B cell (primary cell): ENCODE data around the gene CNPY2. TPM values are rescaled to one million over a fixed set of nuclear protein-coding genes. Genes with fewer than 3 reads are reported as not detected.
A peak's percentile ranks its signal among the peaks of the same experiment; 100 is the strongest.

ENCODE experiments used
- ATAC-seq: fragments of 200-7000 bp; cut with Tn5 transposase; one replicate; pipeline ENCODE4 v1.10.0; 2021; ENCODE audit warnings: low read depth, mild to moderate bottlenecking, moderate number of reproducible peaks, moderate library complexity
- CTCF ChIA-PET: fragments of 350-600 bp; sonication (Branson Sonifier 250); formaldehyde crosslinking; loops from one replicate; lab custom pipeline; 2021; ENCODE audit warnings: antibody characterized with exemption, inconsistent platforms; lab: Charles Lee
- POLR2A ChIA-PET: fragments of 350-600 bp; sonication (Branson Sonifier 250); formaldehyde crosslinking; loops from one replicate; lab custom pipeline; 2021; ENCODE audit warnings: antibody characterized with exemption; lab: Charles Lee
- DNase-seq: peaks from one replicate; pipeline ENCODE4 v3.0.0; 2013
- H2AFZ ChIP-seq: 2 replicates; pipeline ENCODE4 v1.6.1; 2012; ENCODE audit warnings: mild to moderate bottlenecking, low read depth, low read length; ENCODE audit not compliant: insufficient read depth, poor library complexity, severe bottlenecking
- H3K27ac ChIP-seq, 2 donors: 1 replicate in 1 of 2; 2 replicates in 1 of 2; pipeline ENCODE4 v1.5.1; 2012 to 2013; ENCODE audit warnings: low read length in 2 of 2, mild to moderate bottlenecking in 2 of 2, moderate library complexity in 1 of 2
- H3K27me3 ChIP-seq, 4 experiments: fragments of 200-600 bp in 1 of 4; sonication (generic) in 1 of 4; replicated peaks in 1 of 4; 1 replicate in 2 of 4; 2 replicates in 2 of 4; pipeline versions ENCODE4 v1.6.1 to v1.7.0; 2013 to 2016; ENCODE audit warnings: low read length in 3 of 4, mild to moderate bottlenecking in 2 of 4, mixed read lengths in 1 of 4, moderate library complexity in 1 of 4; ENCODE audit not compliant: insufficient read depth in 4 of 4, control insufficient read depth in 3 of 4; ENCODE audit errors: control extremely low read depth in 1 of 4
- H3K36me3 ChIP-seq, 2 experiments: replicated peaks in 1 of 2; 1 replicate in 1 of 2; 2 replicates in 1 of 2; pipeline versions ENCODE4 v1.6.1 to v1.7.1; 2013; ENCODE audit warnings: low read length in 1 of 2; ENCODE audit not compliant: insufficient read depth in 2 of 2, control insufficient read depth in 1 of 2; ENCODE audit errors: control extremely low read depth in 1 of 2, extremely low read depth in 1 of 2
- H3K4me1 ChIP-seq, 2 donors: fragments of 200-600 bp in 1 of 2; sonication (generic) in 1 of 2; 1 replicate in 1 of 2; 2 replicates in 1 of 2; pipeline versions ENCODE4 v1.5.1 to v1.6.1; 2013 to 2017; ENCODE audit warnings: low read length in 2 of 2; ENCODE audit not compliant: control insufficient read depth in 2 of 2, insufficient read depth in 2 of 2
- H3K4me2 ChIP-seq: replicated peaks from 2 replicates; pipeline ENCODE3; 2012; ENCODE audit warnings: mild to moderate bottlenecking, low read depth, low read length; ENCODE audit not compliant: poor library complexity, severe bottlenecking
- H3K4me3 ChIP-seq, 5 experiments: fragments of 200-600 bp in 1 of 5; sonication (generic) in 1 of 5; 1 replicate in 3 of 5; 2 replicates in 2 of 5; pipeline versions ENCODE4 v1.5.1 to v1.7.0; 2011 to 2016; ENCODE audit warnings: low read length in 4 of 5, mild to moderate bottlenecking in 4 of 5, low read depth in 2 of 5, control low read depth in 1 of 5, moderate library complexity in 1 of 5; ENCODE audit not compliant: insufficient read depth in 1 of 5; ENCODE audit errors: control extremely low read depth in 1 of 5, extremely low read depth in 1 of 5
- H3K79me2 ChIP-seq: fragments of 200-600 bp; sonication (generic); one replicate; pipeline ENCODE4 v1.6.0; 2016; ENCODE audit warnings: low read length; ENCODE audit not compliant: control insufficient read depth, insufficient read depth
- H3K9ac ChIP-seq: fragments of 200-600 bp; sonication (generic); 2 replicates; pipeline ENCODE4 v1.6.1; 2017; ENCODE audit warnings: mild to moderate bottlenecking, low read length, moderate library complexity
- H3K9me3 ChIP-seq, 3 donors: one replicate each; pipeline versions ENCODE4 v1.6.1 to v1.7.1; 2013; ENCODE audit warnings: low read length in 2 of 3; ENCODE audit not compliant: control insufficient read depth in 2 of 3, insufficient read depth in 1 of 3; ENCODE audit errors: control extremely low read depth in 1 of 3
- H4K20me1 ChIP-seq: 2 replicates; pipeline ENCODE4 v1.6.0; 2012; ENCODE audit warnings: mild to moderate bottlenecking, low read length; ENCODE audit not compliant: insufficient read depth, control insufficient read depth, poor library complexity, severe bottlenecking
- H3K27ac Mint-ChIP-seq: one replicate; pipeline ENCODE4 v1.8.0; 2021; ENCODE audit warnings: mixed read lengths
- H3K27me3 Mint-ChIP-seq: one replicate; pipeline ENCODE4 v1.8.0; 2021; ENCODE audit warnings: mixed read lengths
- H3K4me1 Mint-ChIP-seq: one replicate; pipeline ENCODE4 v1.8.0; 2021; ENCODE audit warnings: mixed read lengths
- H3K4me3 Mint-ChIP-seq: one replicate; pipeline ENCODE4 v1.8.0; 2021; ENCODE audit warnings: mixed read lengths
- H3K9me3 Mint-ChIP-seq: one replicate; pipeline ENCODE4 v1.8.0; 2022; ENCODE audit warnings: mixed read lengths; ENCODE audit not compliant: insufficient read depth
- CTCF ChIP-seq: fragments of 200-600 bp; IDR thresholded peaks from one replicate; pipeline ENCODE4 v1.8.0; 2022; ENCODE audit warnings: antibody characterized with exemption, mild to moderate bottlenecking
- EZH2 ChIP-seq: IDR thresholded peaks from 2 replicates; pipeline ENCODE4 v1.6.1; 2012; ENCODE audit warnings: borderline replicate concordance, low read depth, mild to moderate bottlenecking, moderate library complexity, low read length; ENCODE audit not compliant: insufficient read depth, poor library complexity, severe bottlenecking
- WGBS: methylation state at CpG from one replicate; pipeline ENCODE4 v1.1.5; 2013; ENCODE audit warnings: missing lambda C conversion rate; ENCODE audit not compliant: insufficient coverage; 5-methylcytosine and 5-hydroxymethylcytosine counted together
- intact Hi-C: fragments of 100-400 bp; cut with micrococcal nuclease; formaldehyde crosslinking; loops from one replicate; pipeline ENCODE4 v1.10.0; 2022
- polyA plus RNA-seq: library from polyadenylated mRNA; depleted of rRNA; stranded (reverse); fragments of >200 nt; gene quantifications from 2 replicates; pipeline ENCODE4 v1.2.3, GENCODE V29; 2012
- total RNA-seq, 2 donors: library from RNA; stranded (reverse); fragments of 120-200 nt in 1 of 2; gene quantifications; 1 replicate in 1 of 2; 2 replicates in 1 of 2; pipeline versions ENCODE4 v1.2.3 to v1.2.4, GENCODE V29; 2013 to 2022

The CNPY2 gene
- total and polyA plus RNA-seq, 2 donors (not counting 1 experiment from before 2014, with no cell fraction given), result 61.9 to 91.2 TPM

- no peak for DNase-seq
- H3K4me1 Mint-ChIP-seq, result peaks cover 57% of the 10 kb centered on the region
Observed at GRCh38 chr12:56300644-56301464, 14.9 kb downstream of the CNPY2 start.

More at GRCh38 chr12:56300644-56301464, 14.9 kb downstream of the CNPY2 start:
- Histone ChIP-seq H3K4me3 (peak overlapping the region; percentile 50 to 83 (median 78)), H3K36me3 (peaks cover 0 to 7% of the 10 kb centered on the region in 2 experiments), H3K27me3 (no peaks in the 10 kb centered on the region), H3K79me2 (peaks cover 60% of the 10 kb centered on the region), H3K4me2 (peak overlapping the region; percentile 93), H2AFZ (peak overlapping the region; percentile 97), H3K9me3 (no peaks in the 10 kb centered on the region), H3K27ac (peak overlapping the region; percentile 92 to 95), H4K20me1 (peaks cover 28% of the 10 kb centered on the region), H3K4me1 (peaks cover 51 to 61% of the 10 kb centered on the region in 2 donors), H3K9ac (peak overlapping the region; percentile 81)
- intact Hi-C loops, result loop anchor here (1.0 to 2.0 kb wide), 10 partner anchors 15 to 335 kb away; partner anchors contain the start of genes ANKRD52, NABP2, SPRYD4 and STAT2
- H3K27ac Mint-ChIP-seq, result peak overlapping the region; percentile 97
- no peak for ATAC-seq
- POLR2A ChIA-PET, result interaction anchor here (0.6 to 1.2 kb wide), 4 partner anchors 34 to 148 kb away, joined by 3 to 4 read pairs (median 3); partner anchors contain the start of genes ANKRD52, IL23A and TIMELESS
- no peaks in the 10 kb centered on the region for H3K27me3 Mint-ChIP-seq
- TF ChIP-seq CTCF (no peak), EZH2 (no peak)
- peak overlapping the region; percentile 98 for H3K4me3 Mint-ChIP-seq
- H3K9me3 Mint-ChIP-seq, result no peaks in the 10 kb centered on the region
- WGBS, result 66% methylated on average over 20 of the region's 21 CpGs
- CTCF ChIA-PET, result interaction anchor here (0.7 to 1.3 kb wide), 4 partner anchors 22 to 99 kb away, joined by 3 to 4 read pairs (median 3); no protein-coding TSS in a partner anchor
